HG02870 (cell line): ENCODE data around the gene THAP5.
A peak's percentile ranks its signal among the peaks of the same experiment; 100 is the strongest.

Experiments
- ATAC-seq: cut with Tn5 transposase; IDR thresholded peaks from one replicate; pipeline ENCODE4 v1.9.1; 2021; ENCODE audit warnings: mild to moderate bottlenecking, moderate library complexity; ENCODE audit not compliant: unreplicated experiment

THAP5 gene

DNA sequence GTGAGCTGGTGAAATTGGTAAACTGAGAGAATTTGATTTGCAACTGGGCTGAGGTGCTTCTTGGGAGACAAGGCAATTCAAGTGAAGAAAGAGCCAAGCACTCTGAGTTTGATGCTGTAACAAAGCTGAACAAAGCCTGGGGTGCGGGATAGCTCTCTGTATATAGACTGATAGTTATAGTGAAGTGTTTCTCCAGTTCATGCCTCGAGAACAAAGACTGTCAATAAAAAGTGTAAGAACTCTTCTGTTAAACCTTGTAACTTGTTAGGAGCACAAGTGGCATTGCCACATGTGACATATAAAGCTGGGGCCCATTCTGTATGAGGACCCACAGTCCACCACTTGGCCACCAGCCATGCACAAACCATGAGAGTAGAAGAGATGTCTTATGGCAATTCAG lies 32.3 kb downstream of the THAP5 start:
- no peak for ATAC-seq

DNA sequence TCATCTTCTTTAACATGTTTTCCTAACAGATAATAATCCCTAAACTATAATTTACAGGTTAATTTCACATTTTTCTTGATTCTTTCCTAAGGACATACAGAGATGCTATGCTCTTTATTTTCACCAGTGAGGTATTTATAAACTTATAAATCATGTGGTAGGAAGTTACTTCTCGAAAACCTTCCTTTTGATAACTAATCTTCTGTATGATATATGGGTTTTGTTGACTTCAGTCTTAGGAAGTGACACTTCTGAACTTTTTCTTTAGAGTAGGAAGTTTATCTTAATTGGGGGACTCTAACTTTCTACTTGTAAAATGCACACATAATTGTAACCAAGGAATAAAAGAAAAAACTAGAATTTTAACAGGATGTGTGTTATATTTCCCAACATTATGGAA lies 33.8 kb downstream of the THAP5 start:
- ATAC-seq, result no peak

DNA sequence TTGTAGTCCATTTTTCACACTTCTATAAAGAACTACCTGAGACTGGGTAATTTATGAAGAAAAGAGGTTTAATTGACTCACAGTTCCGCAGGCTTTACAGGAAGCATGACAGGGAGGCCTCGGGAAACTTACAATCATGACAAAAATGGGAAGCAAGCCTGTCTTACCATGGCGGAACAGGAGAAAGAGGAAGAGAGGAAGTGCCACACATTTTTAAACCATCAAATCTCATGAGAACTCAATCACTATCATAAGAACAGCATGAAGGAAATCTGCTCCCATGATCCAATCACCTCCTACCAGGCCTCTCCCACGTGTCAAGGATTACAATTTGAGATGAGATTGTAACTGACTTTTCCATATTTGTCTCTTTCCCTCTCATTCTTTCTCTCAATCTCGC lies 34.2 kb downstream of the THAP5 start:
- ATAC-seq, result no peak

DNA sequence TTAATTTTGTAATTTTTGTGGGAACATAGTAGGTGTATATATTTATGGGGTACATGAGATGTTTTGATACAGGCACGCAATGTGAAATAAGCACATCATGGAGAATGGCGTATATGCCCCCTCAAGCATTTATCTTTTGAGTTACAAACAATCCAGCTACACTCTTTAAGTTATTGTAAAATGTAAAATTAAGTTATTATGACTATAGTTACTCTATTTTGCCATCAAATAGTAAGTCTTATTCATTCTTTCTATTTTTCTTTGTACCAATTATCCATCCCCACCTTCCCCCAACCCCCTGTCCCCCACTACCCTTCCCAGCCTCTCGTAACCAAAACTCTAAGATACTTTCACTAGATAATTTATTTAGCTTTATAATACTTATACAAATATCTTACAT lies 35.8 kb downstream of the THAP5 start:
- no peak for ATAC-seq

DNA sequence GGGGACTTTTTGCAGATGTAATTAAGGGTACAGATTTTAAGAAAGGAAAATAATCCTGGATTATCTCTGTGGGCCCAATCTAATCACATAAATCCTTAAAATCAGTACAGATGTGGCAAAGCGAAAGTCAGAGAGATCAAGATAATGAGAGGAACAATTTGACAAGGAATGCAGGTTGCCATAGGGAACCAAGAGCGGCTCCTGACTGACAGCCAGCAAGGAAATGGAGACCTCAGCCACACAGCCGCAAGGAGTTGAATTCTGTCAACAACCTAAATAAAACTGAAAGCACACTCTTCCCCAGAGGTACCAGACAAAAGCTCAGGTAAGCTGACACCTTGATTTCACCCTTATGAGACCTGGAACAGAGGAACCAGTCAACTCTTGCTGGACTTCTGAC lies 40.2 kb downstream of the THAP5 start:
- no peak for ATAC-seq

DNA sequence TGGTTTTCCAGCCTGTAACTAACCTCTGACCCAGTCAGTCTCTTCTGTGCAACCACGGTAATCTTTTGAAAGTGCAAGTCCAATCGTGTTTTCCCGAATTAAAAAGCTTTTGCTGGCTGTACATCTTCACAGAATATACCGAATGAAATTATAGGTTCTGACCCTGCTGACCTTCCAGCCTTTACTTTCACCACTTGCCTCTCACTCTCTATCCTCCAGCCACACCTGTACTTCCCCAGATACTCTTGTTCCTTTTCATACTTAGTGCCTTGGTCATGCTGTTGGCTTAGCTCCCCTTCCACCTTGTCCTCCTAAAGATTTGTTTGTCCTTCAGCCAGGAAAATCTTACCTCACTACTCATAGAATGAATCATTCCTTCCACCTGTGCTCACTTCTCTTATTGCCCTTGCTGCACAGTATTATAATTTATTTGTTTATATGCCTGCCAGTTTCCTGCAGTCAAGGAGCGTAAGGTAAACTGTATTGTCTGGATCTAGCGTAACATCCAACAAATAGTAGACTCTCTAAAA lies 41.3 kb downstream of the THAP5 start:
- no peak for ATAC-seq

DNA sequence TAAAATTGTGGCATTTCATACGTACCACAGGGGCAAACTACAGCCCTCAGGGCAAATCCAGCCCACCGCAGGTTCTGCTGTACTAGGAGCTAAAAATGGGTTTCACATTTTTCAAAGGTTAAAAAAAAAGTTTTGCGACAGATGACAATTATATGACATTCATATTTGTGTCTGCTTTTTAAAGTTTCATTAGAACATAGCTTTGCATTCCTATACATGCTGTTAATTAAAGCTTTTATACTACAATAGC lies 42.8 kb downstream of the THAP5 start:
- ATAC-seq, result no peak

DNA sequence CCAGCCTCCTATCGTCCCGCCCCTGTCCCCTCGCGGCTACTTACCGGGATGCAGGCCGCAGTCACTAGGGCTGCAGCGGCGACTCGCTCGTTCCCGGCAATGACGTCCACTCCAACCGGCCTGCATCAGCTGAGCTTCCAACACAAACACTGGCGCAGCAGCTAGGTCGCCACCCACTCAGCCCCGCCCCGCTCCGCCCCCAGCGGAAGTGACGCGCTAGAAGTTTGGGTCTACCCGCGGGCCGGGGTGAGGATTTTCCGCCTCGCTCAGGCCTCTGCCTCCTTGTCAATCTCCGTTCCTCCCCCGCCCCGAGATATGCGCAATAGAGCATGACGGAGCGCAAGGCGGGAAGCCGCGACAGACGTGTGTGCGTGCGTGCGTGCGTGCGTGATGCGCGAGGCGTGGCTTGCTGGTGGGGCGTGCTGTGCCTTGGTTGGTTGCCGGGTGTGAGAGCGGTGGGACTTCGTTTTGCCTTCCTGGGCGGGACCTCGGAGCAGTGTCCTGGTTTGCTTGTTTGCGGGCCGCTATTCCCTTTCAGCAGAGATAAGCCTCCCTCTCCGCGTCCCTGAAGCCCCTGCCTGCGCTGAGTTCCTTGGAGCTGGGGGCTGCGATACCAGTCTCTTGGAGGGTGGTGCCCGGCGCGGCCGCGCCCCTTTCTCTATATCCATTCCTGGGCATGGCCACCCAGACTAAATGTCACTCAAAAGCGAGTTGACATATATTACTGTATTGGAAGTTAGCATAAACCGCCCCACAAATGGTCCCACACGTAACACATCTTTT lies 43.3 kb downstream of the THAP5 start, which contains the start of gene PNPLA8:
Gene PNPLA8, minus strand, starts transcription at position 151 of the 783 bp plus-strand sequence. CDS start 10,644 bp downstream, outside the sequence.
- ATAC-seq, result peak; percentile 89

DNA sequence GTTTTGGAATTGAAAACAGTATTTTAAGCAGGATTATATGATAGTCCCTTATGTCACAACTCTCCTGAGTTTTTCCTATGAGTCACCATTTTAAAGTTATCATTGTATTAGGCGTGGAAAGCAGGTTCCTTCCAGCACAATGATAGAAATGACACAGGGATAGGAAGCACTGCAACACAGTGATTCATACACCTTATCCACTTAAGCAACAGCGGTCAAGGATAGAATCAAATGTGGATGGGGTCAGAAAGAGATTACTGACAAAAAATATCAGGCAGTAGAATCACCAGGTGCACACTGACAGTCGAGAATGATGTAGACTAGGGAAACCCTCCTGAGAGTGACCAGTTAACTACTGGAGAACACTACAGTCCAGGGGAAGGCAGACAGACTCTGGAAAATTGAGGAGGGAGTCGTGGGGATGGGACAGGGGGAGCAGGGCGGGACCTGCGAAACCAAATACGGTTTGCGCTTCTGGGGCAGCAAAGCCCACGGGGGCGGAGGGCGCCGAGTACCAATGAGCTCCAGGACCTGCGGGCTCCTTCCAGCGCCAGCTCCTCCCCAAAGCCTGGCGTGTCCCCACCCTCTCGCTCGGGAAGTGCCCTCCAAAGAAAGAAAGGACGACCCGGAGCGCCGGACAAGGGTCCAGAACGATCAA lies 44.0 kb downstream of the THAP5 start:
- ATAC-seq, result peak; percentile 42

DNA sequence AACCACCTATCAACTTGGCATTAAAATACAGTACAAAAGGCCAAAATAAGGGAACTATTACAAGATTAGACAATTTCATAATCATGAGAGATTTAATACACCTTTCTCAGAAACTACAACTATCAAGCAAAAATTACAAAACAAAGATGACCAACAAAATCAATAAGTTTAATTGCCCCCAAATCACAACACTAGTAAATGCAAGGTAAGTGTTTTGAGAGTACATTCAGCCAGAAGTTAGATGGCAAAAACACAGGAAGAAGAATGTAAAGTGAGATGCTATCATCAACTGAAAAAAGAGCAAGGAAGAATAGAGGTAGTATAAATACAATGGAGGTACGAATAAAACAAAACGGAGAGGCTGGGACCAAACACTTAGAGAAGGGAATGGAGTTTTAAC lies 46.7 kb downstream of the THAP5 start:
- ATAC-seq, result no peak

DNA sequence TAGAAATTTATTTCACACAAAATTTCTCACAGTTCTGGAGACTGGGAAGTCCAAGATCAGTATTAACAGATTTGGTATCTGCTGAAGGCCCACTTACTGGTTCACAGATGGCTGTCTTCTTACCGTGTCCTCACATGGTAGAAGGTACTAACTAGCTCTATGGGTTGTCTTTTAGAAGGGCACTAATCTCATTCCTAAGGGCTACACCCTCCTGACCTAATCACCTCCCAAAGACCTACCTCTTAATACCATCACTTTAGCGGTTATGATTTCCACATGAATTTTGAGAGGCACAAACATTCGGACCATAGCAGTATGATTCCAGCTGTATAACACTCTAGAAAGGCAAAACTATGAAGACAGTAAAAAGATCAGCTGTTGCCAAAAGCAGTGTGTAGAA lies 51.6 kb downstream of the THAP5 start:
- ATAC-seq, result no peak

DNA sequence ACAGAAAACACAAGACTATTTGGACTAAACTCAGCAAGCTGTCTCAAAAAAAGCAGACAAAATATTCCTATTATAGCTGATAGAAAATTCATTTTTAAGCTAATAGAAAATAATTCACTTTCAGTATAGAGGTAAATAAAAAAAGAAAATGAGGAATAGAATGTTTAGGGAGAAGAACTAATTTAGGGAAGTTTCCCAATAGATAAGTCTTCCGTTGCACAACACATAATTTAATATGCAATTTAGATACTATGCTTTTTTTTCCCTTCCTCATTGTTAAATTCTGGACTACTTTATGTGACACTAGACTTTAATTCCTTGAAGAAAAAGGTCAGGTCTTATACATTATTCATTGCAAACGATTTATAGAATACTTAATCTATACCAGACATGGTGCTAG lies 53.9 kb downstream of the THAP5 start:
- no peak for ATAC-seq

DNA sequence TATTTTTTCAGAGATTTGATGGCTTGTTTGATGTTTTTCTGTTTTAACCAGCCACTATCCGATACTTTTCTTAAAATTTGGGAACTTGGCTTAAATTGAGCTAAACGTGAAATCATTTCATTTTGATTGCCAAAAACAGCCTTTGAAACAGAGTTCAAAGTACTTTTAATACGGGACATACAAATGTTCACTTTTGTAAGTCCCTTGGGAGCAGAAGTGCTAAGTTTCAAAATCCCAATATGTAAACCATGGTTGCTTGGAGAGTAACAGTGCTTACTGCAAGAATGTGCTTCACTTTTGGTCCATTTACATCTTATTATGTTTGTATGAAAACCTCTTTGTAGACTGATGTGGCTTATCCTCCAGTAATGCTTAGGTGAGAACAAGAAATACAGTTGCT lies 54.5 kb downstream of the THAP5 start:
- no peak for ATAC-seq
